H9 (cell line): ENCODE data around the gene CDYL. TPM values are rescaled to one million over a fixed set of nuclear protein-coding genes. Genes with fewer than 3 reads are reported as not detected.

Experiments used
- DNase-seq: peaks from one replicate; pipeline ENCODE4 v3.0.0-alpha.2; 2017
- H2AFZ ChIP-seq: one replicate; pipeline ENCODE4 v1.6.1; 2013; ENCODE audit warnings: mild to moderate bottlenecking, low read length, control low read depth, moderate library complexity
- H2AK5ac ChIP-seq: 2 replicates; pipeline ENCODE4 v1.6.1; 2013; ENCODE audit warnings: low read length, control low read depth, mixed read lengths; ENCODE audit not compliant: insufficient read length
- H2BK120ac ChIP-seq: one replicate; pipeline ENCODE4 v1.6.1; 2013; ENCODE audit warnings: low read depth, mild to moderate bottlenecking, low read length, control low read depth, inconsistent platforms; ENCODE audit not compliant: poor library complexity, severe bottlenecking
- H2BK12ac ChIP-seq: 2 replicates; pipeline ENCODE4 v1.6.1; 2013; ENCODE audit warnings: low read length, control low read depth, mixed read lengths, low read depth; ENCODE audit not compliant: insufficient read length
- H2BK15ac ChIP-seq: 2 replicates; pipeline ENCODE4 v1.6.1; 2013; ENCODE audit warnings: low read depth, low read length, control low read depth
- H2BK20ac ChIP-seq: one replicate; pipeline ENCODE4 v1.6.1; 2013; ENCODE audit warnings: low read depth, mild to moderate bottlenecking, low read length, control low read depth, inconsistent platforms; ENCODE audit not compliant: poor library complexity, severe bottlenecking
- H2BK5ac ChIP-seq: 2 replicates; pipeline ENCODE4 v1.6.1; 2013; ENCODE audit warnings: low read length, control low read depth, mixed read lengths; ENCODE audit not compliant: insufficient read length
- H3K14ac ChIP-seq: 2 replicates; pipeline ENCODE4 v1.6.1; 2013; ENCODE audit warnings: low read length, control low read depth; ENCODE audit not compliant: insufficient read depth
- H3K18ac ChIP-seq: 2 replicates; pipeline ENCODE4 v1.6.1; 2013; ENCODE audit warnings: low read depth, mild to moderate bottlenecking, mixed read lengths, low read length, control low read depth; ENCODE audit not compliant: insufficient read length
- H3K23ac ChIP-seq: 2 replicates; pipeline ENCODE4 v1.6.1; 2013; ENCODE audit warnings: low read length, control low read depth, mixed read lengths, low read depth; ENCODE audit not compliant: insufficient read length
- H3K23me2 ChIP-seq: 2 replicates; pipeline ENCODE4 v1.6.1; 2013; ENCODE audit warnings: low read depth, mild to moderate bottlenecking, mixed read lengths, low read length, control low read depth; ENCODE audit not compliant: insufficient read length, poor library complexity, severe bottlenecking
- H3K27ac ChIP-seq: 2 replicates; pipeline ENCODE4 v1.5.1; 2013; ENCODE audit warnings: low read length, control low read depth, mixed read lengths, low read depth; ENCODE audit not compliant: insufficient read length
- H3K27me3 ChIP-seq: 2 replicates; pipeline ENCODE4 v1.6.1; 2013; ENCODE audit warnings: low read length, control low read depth, inconsistent platforms; ENCODE audit not compliant: insufficient read depth
- H3K4ac ChIP-seq: 2 replicates; pipeline ENCODE4 v1.6.1; 2013; ENCODE audit warnings: low read depth, mild to moderate bottlenecking, control low read depth, inconsistent platforms, low read length, moderate library complexity
- H3K4me1 ChIP-seq: 2 replicates; pipeline ENCODE4 v1.6.1; 2013; ENCODE audit warnings: low read length, control low read depth, inconsistent platforms; ENCODE audit not compliant: insufficient read depth
- H3K4me2 ChIP-seq: 2 replicates; pipeline ENCODE4 v1.6.1; 2013; ENCODE audit warnings: low read length, control low read depth, mixed read lengths; ENCODE audit not compliant: insufficient read length, insufficient read depth
- H3K56ac ChIP-seq: 2 replicates; pipeline ENCODE4 v1.6.1; 2013; ENCODE audit warnings: low read depth, mild to moderate bottlenecking, mixed read lengths, low read length, control low read depth; ENCODE audit not compliant: insufficient read length
- H3K79me1 ChIP-seq: 2 replicates; pipeline ENCODE4 v1.6.1; 2013; ENCODE audit warnings: low read depth, mild to moderate bottlenecking, moderate library complexity, low read length, control low read depth, inconsistent platforms; ENCODE audit not compliant: insufficient read depth, poor library complexity, severe bottlenecking
- H3K79me2 ChIP-seq: 2 replicates; pipeline ENCODE4 v1.6.1; 2013; ENCODE audit warnings: low read length, control low read depth, inconsistent platforms; ENCODE audit not compliant: insufficient read depth
- H3K9ac ChIP-seq: 2 replicates; pipeline ENCODE4 v1.6.1; 2013; ENCODE audit warnings: low read length, control low read depth, mixed read lengths; ENCODE audit not compliant: insufficient read length; ENCODE audit errors: extremely low read depth
- H3K9me3 ChIP-seq: one replicate; pipeline ENCODE4 v1.6.1; 2013; ENCODE audit warnings: low read depth, low read length, inconsistent platforms; ENCODE audit not compliant: control insufficient read depth
- H3T11ph ChIP-seq: one replicate; pipeline ENCODE4 v1.6.1; 2013; ENCODE audit warnings: mild to moderate bottlenecking, low read length, control low read depth, inconsistent platforms
- H4K20me1 ChIP-seq: one replicate; pipeline ENCODE4 v1.6.1; 2013; ENCODE audit not compliant: control insufficient read depth, insufficient read length, insufficient read depth
- H4K5ac ChIP-seq: 2 replicates; pipeline ENCODE4 v1.6.1; 2013; ENCODE audit warnings: low read depth, mild to moderate bottlenecking, mixed read lengths, low read length, control low read depth; ENCODE audit not compliant: insufficient read length
- H4K8ac ChIP-seq: replicated peaks from 2 replicates; pipeline ENCODE4 v1.6.1; 2013; ENCODE audit warnings: low read length, control low read depth, mixed read lengths, low read depth; ENCODE audit not compliant: insufficient read length
- H4K91ac ChIP-seq: 2 replicates; pipeline ENCODE4 v1.6.1; 2013; ENCODE audit warnings: low read depth, mild to moderate bottlenecking, moderate library complexity, mixed read lengths, low read length, control low read depth; ENCODE audit not compliant: insufficient read length
- H3K27ac Mint-ChIP-seq, 3 experiments: 2 replicates in 2 of 3; 3 replicates in 1 of 3; pipeline ENCODE4 v1.8.0; 2020 to 2021; ENCODE audit warnings: mixed read lengths in 3 of 3, mild to moderate bottlenecking in 1 of 3, moderate library complexity in 1 of 3
- H3K27me3 Mint-ChIP-seq: 2 replicates; pipeline ENCODE4 v1.8.0; 2021; ENCODE audit warnings: low read depth, mild to moderate bottlenecking, moderate library complexity, mixed read lengths
- H3K36me3 Mint-ChIP-seq, 3 experiments: 2 replicates in 2 of 3; 3 replicates in 1 of 3; pipeline ENCODE4 v1.8.0; 2020 to 2021; ENCODE audit warnings: low read depth in 3 of 3, mixed read lengths in 3 of 3; ENCODE audit not compliant: insufficient read depth in 1 of 3
- H3K4me1 Mint-ChIP-seq, 2 experiments: 2 replicates each; pipeline ENCODE4 v1.8.0; 2020; ENCODE audit warnings: mixed read lengths in 2 of 2
- H3K4me3 Mint-ChIP-seq, 2 experiments: 2 replicates in 1 of 2; 3 replicates in 1 of 2; pipeline ENCODE4 v1.8.0; 2020 to 2021; ENCODE audit warnings: mild to moderate bottlenecking in 2 of 2, mixed read lengths in 2 of 2, moderate library complexity in 1 of 2
- H3K9me3 Mint-ChIP-seq, 2 experiments: 2 replicates in 1 of 2; 3 replicates in 1 of 2; pipeline ENCODE4 v1.8.0; 2020; ENCODE audit warnings: mild to moderate bottlenecking in 2 of 2, mixed read lengths in 2 of 2, moderate library complexity in 1 of 2
- WGBS: extraction: QIAGEN DNeasy Blood & Tissue Kit; methylation state at CpG from one replicate; pipeline ENCODE4 v1.1.7; 2013; ENCODE audit warnings: missing lambda C conversion rate, low lambda C conversion rate, mixed read lengths; ENCODE audit not compliant: insufficient read length; ENCODE audit errors: extremely low coverage; 5-methylcytosine and 5-hydroxymethylcytosine counted together
- total RNA-seq: library from RNA; stranded (reverse); gene quantifications from 2 replicates; pipeline ENCODE4 v1.2.1, GENCODE V29; 2021
- TF ChIP-seq, protein P1 (sequence below): fragments of 200-600 bp; sonication (generic); conservative IDR thresholded peaks from 3 replicates; pipeline ENCODE4 v1.8.0; 2021; ENCODE audit warnings: antibody characterized with exemption, mild to moderate bottlenecking

CDYL gene
- total RNA-seq, 1 experiment from 2014 or later, result 95.0 TPM

DNA sequence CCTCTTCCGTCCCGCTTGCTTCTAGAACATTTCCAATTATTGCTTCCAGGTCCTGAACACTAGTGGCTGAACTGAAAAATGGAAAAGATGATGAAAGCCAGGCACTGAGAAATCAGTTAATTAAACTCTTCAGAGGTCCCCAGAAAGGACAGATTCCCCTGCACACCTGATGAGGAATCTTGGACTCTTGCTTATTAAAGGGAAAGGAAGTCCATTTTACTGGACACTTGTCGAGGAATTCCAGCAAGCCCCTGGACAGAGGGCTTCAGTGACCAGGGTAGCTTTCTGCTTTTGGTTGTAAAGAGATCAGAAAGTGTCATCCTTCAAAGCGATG is 47.8 kb upstream of the CDYL start:
- Histone ChIP-seq H2AFZ (no peak overlapping the region), H3K14ac (no peak overlapping the region), H3T11ph (no peak overlapping the region), H2BK5ac (no peak overlapping the region), H4K91ac (no peak overlapping the region), H4K5ac (no peak overlapping the region), H3K9ac (no peak overlapping the region), H3K27ac (no peak overlapping the region), H3K79me2 (no peaks in the 10 kb centered on the region), H2BK12ac (no peak overlapping the region), H2BK120ac (no peak overlapping the region), H3K56ac (no peak overlapping the region), H3K4me2 (no peak overlapping the region), H3K27me3 (no peaks in the 10 kb centered on the region), H3K4me1 (0 out of 2 replicates have a peak, but pooled peaks cover 2% of the 10 kb centered on the region), H3K18ac (no peak overlapping the region), H3K4ac (no peak overlapping the region), H4K8ac (no peak overlapping the region), H4K20me1 (no peaks in the 10 kb centered on the region), H3K23me2 (no peaks in the 10 kb centered on the region), H2BK20ac (no peak overlapping the region), H3K9me3 (no peaks in the 10 kb centered on the region), H2BK15ac (no peak overlapping the region), H2AK5ac (no peak overlapping the region), H3K23ac (no peak overlapping the region), H3K79me1 (no peaks in the 10 kb centered on the region)
- Mint-ChIP-seq H3K27me3 (peaks cover 9% of the 10 kb centered on the region), H3K4me3 (no peak overlapping the region), H3K36me3 (no peaks in the 10 kb centered on the region), H3K27ac (no peak overlapping the region), H3K9me3 (no peaks in the 10 kb centered on the region), H3K4me1 (peaks cover 22 to 39% of the 10 kb centered on the region in 2 experiments)
- WGBS, result no CpG with 5 or more reads among the region's 4 CpGs
- TF ChIP-seq, protein P1, sequence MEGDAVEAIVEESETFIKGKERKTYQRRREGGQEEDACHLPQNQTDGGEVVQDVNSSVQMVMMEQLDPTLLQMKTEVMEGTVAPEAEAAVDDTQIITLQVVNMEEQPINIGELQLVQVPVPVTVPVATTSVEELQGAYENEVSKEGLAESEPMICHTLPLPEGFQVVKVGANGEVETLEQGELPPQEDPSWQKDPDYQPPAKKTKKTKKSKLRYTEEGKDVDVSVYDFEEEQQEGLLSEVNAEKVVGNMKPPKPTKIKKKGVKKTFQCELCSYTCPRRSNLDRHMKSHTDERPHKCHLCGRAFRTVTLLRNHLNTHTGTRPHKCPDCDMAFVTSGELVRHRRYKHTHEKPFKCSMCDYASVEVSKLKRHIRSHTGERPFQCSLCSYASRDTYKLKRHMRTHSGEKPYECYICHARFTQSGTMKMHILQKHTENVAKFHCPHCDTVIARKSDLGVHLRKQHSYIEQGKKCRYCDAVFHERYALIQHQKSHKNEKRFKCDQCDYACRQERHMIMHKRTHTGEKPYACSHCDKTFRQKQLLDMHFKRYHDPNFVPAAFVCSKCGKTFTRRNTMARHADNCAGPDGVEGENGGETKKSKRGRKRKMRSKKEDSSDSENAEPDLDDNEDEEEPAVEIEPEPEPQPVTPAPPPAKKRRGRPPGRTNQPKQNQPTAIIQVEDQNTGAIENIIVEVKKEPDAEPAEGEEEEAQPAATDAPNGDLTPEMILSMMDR, result no peak
- DNase-seq, result no peak
